SK-N-MC (cell line): ENCODE results near the gene TAPBPL.

ENCODE experiments used
- EZH2 ChIP-seq: fragments of 200-600 bp; sonication (generic); IDR thresholded peaks from one replicate; pipeline ENCODE4 v1.6.1; 2017; ENCODE audit warnings: antibody characterized with exemption
- FOXP2 ChIP-seq: optimal IDR thresholded peaks from 2 replicates; pipeline ENCODE3; 2011; ENCODE audit warnings: mild to moderate bottlenecking, moderate library complexity; ENCODE audit not compliant: insufficient read depth; ENCODE audit errors: extremely low read length, control extremely low read depth
- POLR2AphosphoS5 ChIP-seq: IDR thresholded peaks from 2 replicates; pipeline ENCODE4 v1.6.1; 2012; ENCODE audit warnings: mild to moderate bottlenecking, low read depth, low read length, borderline replicate concordance

- TF ChIP-seq POLR2AphosphoS5 (peak; percentile 83), EZH2 (no peak), FOXP2 (no peak)
Measured at GRCh38 chr12:6493497-6494257, 41.8 kb downstream of the TAPBPL start, which contains the start of gene NCAPD2.
